ENCODE results near the gene AIFM3. TPM values are rescaled to one million over a fixed set of nuclear protein-coding genes. Genes with fewer than 3 reads are reported as not detected.

Gene AIFM3
- total and polyA plus RNA-seq, 2 of the 13 experiments (the other 11 are each of a cell fraction or from before 2014, with no cell fraction given) = 9.0 to 15.3 TPM

DNA sequence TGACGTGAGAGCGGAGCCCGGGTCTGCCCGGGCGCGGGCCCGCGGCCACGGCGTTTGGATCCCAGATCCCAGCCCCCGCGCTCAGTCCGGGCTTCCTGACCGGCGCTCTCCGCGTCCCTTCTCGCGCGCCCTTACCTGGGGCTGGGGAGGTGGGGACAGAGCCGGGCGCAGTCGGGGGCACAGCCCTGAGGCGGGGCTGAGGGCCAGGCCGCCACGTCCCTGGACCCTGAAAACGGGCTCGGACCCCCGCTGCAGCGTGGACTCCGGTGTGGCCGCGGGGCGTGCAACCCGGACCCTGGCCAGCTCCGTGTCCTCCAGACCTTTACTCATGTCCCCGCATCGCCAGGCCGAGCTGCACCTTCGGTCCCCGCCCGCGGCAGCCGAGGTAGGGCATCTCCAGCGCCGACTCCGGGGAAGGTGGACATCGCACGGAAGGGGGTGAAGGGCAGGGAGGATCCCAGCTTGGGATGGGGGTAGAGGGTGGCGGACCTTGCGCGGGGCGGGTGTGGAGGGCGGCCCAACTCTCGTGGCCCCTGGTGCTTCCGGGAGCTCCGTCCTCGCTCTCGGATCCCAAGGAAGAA lies 9.9 kb upstream of the AIFM3 start (continued):
- TF ChIP-seq ZNF737 (CRISPR knock-in tag; IDR thresholded peaks at IDR 0.05; ENCODE audit: borderline replicate concordance) (no peak), AGO1 (IDR thresholded peaks at IDR 0.05; ENCODE audit: low read depth, low read length, poor library complexity, severe bottlenecking) (peak; percentile 73), PAX8 (CRISPR knock-in tag; IDR thresholded peaks at IDR 0.05; ENCODE audit: borderline replicate concordance) (0 out of 2 replicates have a peak, but pooled peaks have one; percentile 47), NCOR1 (IDR thresholded peaks at IDR 0.05; ENCODE audit: borderline replicate concordance, low read length) (0 out of 2 replicates have a peak, but pooled peaks have one; percentile 12), CBFB (CRISPR knock-in tag; IDR thresholded peaks at IDR 0.05) (0 out of 2 replicates have a peak, but pooled peaks have one; percentile 25), NCOA2 (CRISPR knock-in tag; IDR thresholded peaks at IDR 0.05) (0 out of 2 replicates have a peak, but pooled peaks have one; percentile 20), KLF16 (CRISPR knock-in tag; IDR thresholded peaks at IDR 0.05) (no peak), AGO2 (optimal IDR thresholded peaks at IDR 0.05; ENCODE audit: low read depth, low read length) (no peak), ZKSCAN5 (CRISPR knock-in tag; IDR thresholded peaks at IDR 0.05) (0 out of 2 replicates have a peak, but pooled peaks have one; percentile 19), ZNF550 (CRISPR knock-in tag; IDR thresholded peaks at IDR 0.05; ENCODE audit: borderline replicate concordance) (no peak), ZNF12 (CRISPR knock-in tag; IDR thresholded peaks at IDR 0.05) (no peak; the same call in 1 of the 2 replicates), IRF2 (CRISPR knock-in tag; IDR thresholded peaks at IDR 0.05) (no peak; the same call in 1 of the 2 replicates)
- TF ChIP-seq, protein P1, sequence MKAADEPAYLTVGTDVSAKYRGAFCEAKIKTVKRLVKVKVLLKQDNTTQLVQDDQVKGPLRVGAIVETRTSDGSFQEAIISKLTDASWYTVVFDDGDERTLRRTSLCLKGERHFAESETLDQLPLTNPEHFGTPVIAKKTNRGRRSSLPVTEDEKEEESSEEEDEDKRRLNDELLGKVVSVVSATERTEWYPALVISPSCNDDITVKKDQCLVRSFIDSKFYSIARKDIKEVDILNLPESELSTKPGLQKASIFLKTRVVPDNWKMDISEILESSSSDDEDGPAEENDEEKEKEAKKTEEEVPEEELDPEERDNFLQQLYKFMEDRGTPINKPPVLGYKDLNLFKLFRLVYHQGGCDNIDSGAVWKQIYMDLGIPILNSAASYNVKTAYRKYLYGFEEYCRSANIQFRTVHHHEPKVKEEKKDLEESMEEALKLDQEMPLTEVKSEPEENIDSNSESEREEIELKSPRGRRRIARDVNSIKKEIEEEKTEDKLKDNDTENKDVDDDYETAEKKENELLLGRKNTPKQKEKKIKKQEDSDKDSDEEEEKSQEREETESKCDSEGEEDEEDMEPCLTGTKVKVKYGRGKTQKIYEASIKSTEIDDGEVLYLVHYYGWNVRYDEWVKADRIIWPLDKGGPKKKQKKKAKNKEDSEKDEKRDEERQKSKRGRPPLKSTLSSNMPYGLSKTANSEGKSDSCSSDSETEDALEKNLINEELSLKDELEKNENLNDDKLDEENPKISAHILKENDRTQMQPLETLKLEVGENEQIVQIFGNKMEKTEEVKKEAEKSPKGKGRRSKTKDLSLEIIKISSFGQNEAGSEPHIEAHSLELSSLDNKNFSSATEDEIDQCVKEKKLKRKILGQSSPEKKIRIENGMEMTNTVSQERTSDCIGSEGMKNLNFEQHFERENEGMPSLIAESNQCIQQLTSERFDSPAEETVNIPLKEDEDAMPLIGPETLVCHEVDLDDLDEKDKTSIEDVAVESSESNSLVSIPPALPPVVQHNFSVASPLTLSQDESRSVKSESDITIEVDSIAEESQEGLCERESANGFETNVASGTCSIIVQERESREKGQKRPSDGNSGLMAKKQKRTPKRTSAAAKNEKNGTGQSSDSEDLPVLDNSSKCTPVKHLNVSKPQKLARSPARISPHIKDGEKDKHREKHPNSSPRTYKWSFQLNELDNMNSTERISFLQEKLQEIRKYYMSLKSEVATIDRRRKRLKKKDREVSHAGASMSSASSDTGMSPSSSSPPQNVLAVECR (CRISPR knock-in tag; IDR thresholded peaks at IDR 0.05; ENCODE audit: borderline replicate concordance) = peak; percentile 47
- TF ChIP-seq, protein P2, sequence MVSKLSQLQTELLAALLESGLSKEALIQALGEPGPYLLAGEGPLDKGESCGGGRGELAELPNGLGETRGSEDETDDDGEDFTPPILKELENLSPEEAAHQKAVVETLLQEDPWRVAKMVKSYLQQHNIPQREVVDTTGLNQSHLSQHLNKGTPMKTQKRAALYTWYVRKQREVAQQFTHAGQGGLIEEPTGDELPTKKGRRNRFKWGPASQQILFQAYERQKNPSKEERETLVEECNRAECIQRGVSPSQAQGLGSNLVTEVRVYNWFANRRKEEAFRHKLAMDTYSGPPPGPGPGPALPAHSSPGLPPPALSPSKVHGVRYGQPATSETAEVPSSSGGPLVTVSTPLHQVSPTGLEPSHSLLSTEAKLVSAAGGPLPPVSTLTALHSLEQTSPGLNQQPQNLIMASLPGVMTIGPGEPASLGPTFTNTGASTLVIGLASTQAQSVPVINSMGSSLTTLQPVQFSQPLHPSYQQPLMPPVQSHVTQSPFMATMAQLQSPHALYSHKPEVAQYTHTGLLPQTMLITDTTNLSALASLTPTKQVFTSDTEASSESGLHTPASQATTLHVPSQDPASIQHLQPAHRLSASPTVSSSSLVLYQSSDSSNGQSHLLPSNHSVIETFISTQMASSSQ (IDR thresholded peaks at IDR 0.05; ENCODE audit: low read depth) = no peak
- TF ChIP-seq, protein P2 (CRISPR knock-in tag; IDR thresholded peaks at IDR 0.05; ENCODE audit: borderline replicate concordance) = peak; percentile 47; the same call in 1 of the 2 replicates
